GM13976 (cell line): ENCODE data around the gene ATP2B3.

ENCODE experiments used
- DNase-seq: peaks from one replicate; pipeline ENCODE4 v3.0.0; 2012; ENCODE audit warnings: low spot score
- in situ Hi-C: fragments of 300-500 bp; cut with MboI; formaldehyde crosslinking; loops from one replicate; pipeline ENCODE4 v1.12.0; 2022; ENCODE audit warnings: low sequenced_read_pairs, mixed read lengths, inconsistent platforms; ENCODE audit not compliant: unreplicated experiment
- TF ChIP-seq, protein P1 (sequence below): IDR thresholded peaks from 2 replicates; pipeline ENCODE4 v1.5.1; 2012; ENCODE audit warnings: borderline replicate concordance, mild to moderate bottlenecking; ENCODE audit not compliant: insufficient read depth; ENCODE audit errors: extremely low read depth, missing control alignments, control extremely low read depth

The ATP2B3 gene

DNA sequence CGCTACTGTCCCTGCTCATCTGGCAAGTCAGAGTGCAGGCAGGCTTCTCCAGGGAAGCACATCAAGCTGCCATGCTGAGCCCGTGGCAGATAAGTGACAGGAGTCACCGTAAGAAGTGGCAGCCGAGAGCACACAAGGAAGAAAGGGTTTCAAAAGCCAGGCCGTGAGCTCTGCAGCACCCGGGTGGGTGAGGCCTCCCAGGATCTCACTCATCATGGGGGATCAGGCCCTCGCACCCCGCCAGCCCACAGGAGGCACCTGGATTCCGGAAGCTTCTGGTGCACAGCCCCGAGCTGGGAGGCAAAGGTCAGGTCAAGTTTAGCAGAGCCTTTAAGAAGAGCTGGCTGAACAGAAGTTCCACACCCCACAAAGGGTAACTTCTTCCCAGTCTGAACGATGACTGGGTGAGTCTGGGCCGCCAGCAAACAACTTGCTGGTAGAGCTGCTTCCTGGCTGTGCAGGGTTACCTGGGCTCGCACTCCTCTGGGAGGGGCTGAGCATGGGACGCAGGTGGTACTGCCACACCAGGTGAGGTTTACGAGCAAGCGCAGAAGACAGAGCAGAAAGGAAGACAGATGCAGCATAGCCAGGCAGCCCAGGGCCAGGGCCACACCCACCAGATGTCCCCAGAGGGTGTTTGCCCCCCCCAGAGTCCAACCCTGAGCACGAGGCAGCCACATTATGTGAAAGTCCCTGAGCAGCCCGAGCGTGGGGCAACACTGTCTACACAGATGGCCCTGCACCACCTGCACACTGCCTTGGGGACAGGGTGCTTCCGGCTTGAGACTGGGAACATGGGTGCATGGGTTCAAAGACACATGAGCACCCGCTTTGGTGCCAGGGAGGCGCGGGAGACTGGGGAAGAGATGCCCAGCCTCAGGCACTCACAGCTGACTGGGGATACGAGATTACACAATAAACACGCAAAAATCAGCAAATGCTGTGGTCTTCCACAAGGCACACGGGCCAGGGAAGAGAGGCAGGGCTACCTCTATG is 73.8 kb downstream of the ATP2B3 start:
- in situ Hi-C loops = no loop called here
- no peak for DNase-seq
- TF ChIP-seq, protein P1, sequence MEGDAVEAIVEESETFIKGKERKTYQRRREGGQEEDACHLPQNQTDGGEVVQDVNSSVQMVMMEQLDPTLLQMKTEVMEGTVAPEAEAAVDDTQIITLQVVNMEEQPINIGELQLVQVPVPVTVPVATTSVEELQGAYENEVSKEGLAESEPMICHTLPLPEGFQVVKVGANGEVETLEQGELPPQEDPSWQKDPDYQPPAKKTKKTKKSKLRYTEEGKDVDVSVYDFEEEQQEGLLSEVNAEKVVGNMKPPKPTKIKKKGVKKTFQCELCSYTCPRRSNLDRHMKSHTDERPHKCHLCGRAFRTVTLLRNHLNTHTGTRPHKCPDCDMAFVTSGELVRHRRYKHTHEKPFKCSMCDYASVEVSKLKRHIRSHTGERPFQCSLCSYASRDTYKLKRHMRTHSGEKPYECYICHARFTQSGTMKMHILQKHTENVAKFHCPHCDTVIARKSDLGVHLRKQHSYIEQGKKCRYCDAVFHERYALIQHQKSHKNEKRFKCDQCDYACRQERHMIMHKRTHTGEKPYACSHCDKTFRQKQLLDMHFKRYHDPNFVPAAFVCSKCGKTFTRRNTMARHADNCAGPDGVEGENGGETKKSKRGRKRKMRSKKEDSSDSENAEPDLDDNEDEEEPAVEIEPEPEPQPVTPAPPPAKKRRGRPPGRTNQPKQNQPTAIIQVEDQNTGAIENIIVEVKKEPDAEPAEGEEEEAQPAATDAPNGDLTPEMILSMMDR = no peak

DNA sequence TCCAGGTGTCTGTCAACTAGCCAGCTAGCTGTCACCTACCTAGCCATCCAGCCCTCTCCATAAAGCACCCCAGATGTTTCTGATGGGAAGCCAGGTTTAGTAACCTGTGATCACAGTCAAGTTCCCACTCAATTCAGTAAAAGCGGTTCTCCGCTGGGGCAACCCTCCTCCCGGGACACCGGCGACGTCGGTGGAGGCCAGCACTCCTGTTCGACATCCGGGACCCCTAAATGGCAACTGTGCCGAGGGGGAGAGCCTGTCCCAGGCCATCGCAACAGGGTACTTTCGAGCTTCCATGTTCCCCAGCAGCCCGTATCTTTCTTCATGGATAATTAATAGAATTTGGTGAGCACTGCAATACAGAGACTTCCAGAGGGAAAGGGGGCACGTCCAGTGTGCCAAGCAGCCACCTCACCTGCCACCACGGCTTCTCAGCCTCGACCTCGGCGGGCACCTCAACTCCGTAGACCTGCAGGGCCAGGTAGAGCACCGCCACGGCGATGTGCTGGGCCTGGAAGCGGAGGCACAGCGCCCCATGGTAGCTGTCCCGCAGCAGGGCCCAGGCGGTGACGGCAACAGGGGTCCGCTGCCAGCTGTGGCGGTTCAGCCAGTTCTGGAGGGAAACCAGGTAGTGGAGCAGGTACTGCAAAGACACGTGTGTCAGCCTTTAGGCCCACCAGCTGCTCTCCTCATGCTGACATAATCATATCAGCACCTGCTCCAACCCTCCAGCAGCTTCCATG is 74.8 kb downstream of the ATP2B3 start:
- DNase-seq = no peak
- TF ChIP-seq, protein P1 = no peak
- in situ Hi-C loops = no loop called here

DNA sequence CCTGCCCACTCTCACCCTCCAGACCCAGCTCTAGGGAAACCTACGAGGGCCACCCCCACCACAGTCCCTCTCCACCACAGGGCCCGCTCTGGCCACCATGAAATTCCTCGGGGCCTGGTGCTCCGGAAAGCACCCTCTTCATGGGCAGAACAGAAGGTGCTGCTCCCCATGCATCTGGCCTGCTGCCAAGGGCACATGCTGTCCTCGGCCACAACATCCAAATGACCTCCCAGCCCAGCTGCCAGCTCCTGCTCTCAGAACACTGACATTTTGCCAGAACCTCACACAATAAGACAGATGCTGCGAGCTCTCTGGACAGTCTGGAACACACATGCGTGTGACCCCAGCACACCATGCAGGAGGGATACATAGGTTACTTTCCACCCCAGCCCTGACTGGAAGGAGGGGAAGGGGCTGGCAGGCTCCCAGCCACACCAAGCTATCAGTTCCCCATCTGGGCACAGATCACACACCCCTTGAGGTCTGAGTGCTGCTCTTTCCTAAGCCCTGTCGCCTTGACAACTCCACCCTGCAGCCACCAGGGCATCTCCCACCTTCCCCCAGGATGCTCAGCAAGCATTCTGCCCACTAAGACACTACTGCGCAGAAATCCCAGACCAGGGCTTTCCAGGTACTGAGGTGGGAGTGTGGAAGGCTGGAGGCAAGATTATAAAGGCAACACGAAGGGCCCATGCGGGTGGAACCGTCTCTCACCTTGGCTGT is 75.7 kb downstream of the ATP2B3 start:
- TF ChIP-seq, protein P1 = no peak
- in situ Hi-C loops = no loop called here
- DNase-seq = no peak

- in situ Hi-C loops = no loop called here
- DNase-seq = no peak
- TF ChIP-seq, protein P1 = no peak
Measured at GRCh38 chrX:153593811-153594500, 76.5 kb downstream of the ATP2B3 start.

- no peak for DNase-seq
- in situ Hi-C loops = no loop called here
- TF ChIP-seq, protein P1 = no peak
Measured at GRCh38 chrX:153595387-153595786, 77.9 kb downstream of the ATP2B3 start.
